ENCODE data around the gene DGKZ.

The DGKZ gene

GRCh38 chr11:46345881-46346484 lies 1.3 kb upstream of the DGKZ start:
- no peak for DNase-seq

GRCh38 chr11:46347637-46348311 lies 511 bp downstream of the DGKZ start:
- no peak for DNase-seq

GRCh38 chr11:46348566-46349401 lies 1.5 kb downstream of the DGKZ start:
- DNase-seq, result peak in 1 of 2 experiments; percentile 43

GRCh38 chr11:46350695-46351094 lies 3.4 kb downstream of the DGKZ start:
- no peak for DNase-seq

GRCh38 chr11:46351148-46351547 lies 3.9 kb downstream of the DGKZ start:
- DNase-seq, result no peak

GRCh38 chr11:46351606-46352005 lies 4.3 kb downstream of the DGKZ start:
- DNase-seq, result no peak

GRCh38 chr11:46352063-46352841 lies 5.0 kb downstream of the DGKZ start:
- peak; percentile 64 to 70 for DNase-seq

- peak; percentile 67 to 74 for DNase-seq
Observed at GRCh38 chr11:46353698-46354097, 6.4 kb downstream of the DGKZ start.

GRCh38 chr11:46356924-46357482 lies 9.7 kb downstream of the DGKZ start:
- DNase-seq, result no peak

- no peak for DNase-seq
Observed at GRCh38 chr11:46357483-46357936, 10.2 kb downstream of the DGKZ start.

- no peak for DNase-seq
Observed at GRCh38 chr11:46359953-46360352, 12.7 kb downstream of the DGKZ start.

GRCh38 chr11:46360878-46361277 lies 13.6 kb downstream of the DGKZ start:
- no peak for DNase-seq

GRCh38 chr11:46361283-46362155 lies 14.3 kb downstream of the DGKZ start:
- DNase-seq, result peak; percentile 51 to 55

- DNase-seq, result no peak
Observed at GRCh38 chr11:46362156-46363030, 15.1 kb downstream of the DGKZ start.

GRCh38 chr11:46363031-46363407 lies 15.8 kb downstream of the DGKZ start:
- DNase-seq, result no peak

- no peak for DNase-seq
Observed at GRCh38 chr11:46363455-46364005, 16.3 kb downstream of the DGKZ start.

GRCh38 chr11:46364056-46364455 lies 16.8 kb downstream of the DGKZ start:
- no peak for DNase-seq

- no peak for DNase-seq
Observed at GRCh38 chr11:46364791-46365190, 17.5 kb downstream of the DGKZ start.

GRCh38 chr11:46366260-46366659 lies 19.0 kb downstream of the DGKZ start:
- no peak for DNase-seq

GRCh38 chr11:46366661-46367161 lies 19.4 kb downstream of the DGKZ start:
- DNase-seq, result no peak
